Rectal smooth muscle tissue (tissue), 1 donor: ENCODE data around the gene CMSS1.
A peak's percentile ranks its signal among the peaks of the same experiment; 100 is the strongest.
"Not testable (repeated sequence)": the region's sequence is repeated elsewhere in the genome, so short reads cannot be mapped to it uniquely, and the experiment has no call there.

Source experiments
- H3K27ac ChIP-seq: one replicate; pipeline ENCODE4 v1.7.0; 2013; ENCODE audit warnings: low read depth, low read length, inconsistent platforms
- H3K27me3 ChIP-seq: one replicate; pipeline ENCODE4 v1.7.0; 2013; ENCODE audit warnings: low read length; ENCODE audit not compliant: control insufficient read depth, insufficient read depth
- H3K36me3 ChIP-seq: one replicate; pipeline ENCODE4 v1.7.0; 2013; ENCODE audit warnings: low read length; ENCODE audit not compliant: control insufficient read depth, insufficient read depth
- H3K4me1 ChIP-seq: one replicate; pipeline ENCODE4 v1.7.0; 2013; ENCODE audit warnings: low read length; ENCODE audit not compliant: control insufficient read depth, insufficient read depth
- H3K4me3 ChIP-seq: one replicate; pipeline ENCODE4 v1.7.0; 2013; ENCODE audit warnings: low read length
- H3K9ac ChIP-seq: one replicate; pipeline ENCODE4 v1.7.0; 2013; ENCODE audit warnings: low read length

CMSS1 gene

DNA sequence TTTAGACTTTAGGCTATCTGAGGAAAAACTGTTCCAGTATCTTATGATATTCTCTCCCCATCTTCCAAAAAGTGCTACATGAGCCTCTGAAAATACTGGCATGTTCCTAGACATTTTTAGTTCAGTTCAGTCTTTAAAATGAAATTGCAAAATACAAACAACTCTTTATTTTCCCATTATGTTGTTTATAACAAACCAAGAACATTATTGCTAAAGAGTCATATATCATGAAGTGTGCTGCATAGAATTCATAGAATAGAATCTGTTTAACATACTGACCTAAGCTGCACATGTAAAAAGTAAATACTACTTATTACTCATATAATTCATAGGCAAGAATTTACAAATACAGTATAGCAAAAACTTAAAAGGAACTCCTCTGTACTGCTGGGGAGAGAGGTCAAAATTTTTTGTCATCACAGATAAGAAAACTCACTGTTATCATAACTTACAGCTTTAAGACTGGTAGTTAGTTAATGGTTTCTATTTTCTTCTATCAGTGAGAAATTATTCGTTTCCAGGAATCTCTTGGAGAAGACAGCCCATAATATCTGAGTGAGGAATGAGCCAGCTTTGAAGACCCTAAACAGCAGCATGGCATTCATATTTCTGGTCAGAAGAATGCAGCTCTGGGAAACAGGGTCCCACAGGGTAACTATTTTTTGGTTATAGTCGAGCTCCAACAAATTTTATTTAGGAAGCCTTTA, 264.5 kb downstream of the CMSS1 start:
- H3K36me3 ChIP-seq: no peaks in the 10 kb centered on the region
- H3K27me3 ChIP-seq: no peaks in the 10 kb centered on the region
- H3K4me3 ChIP-seq: no peak overlapping the region
- peaks cover 16% of the 10 kb centered on the region for H3K4me1 ChIP-seq
- no peak overlapping the region for H3K27ac ChIP-seq
- H3K9ac ChIP-seq: no peak overlapping the region

DNA sequence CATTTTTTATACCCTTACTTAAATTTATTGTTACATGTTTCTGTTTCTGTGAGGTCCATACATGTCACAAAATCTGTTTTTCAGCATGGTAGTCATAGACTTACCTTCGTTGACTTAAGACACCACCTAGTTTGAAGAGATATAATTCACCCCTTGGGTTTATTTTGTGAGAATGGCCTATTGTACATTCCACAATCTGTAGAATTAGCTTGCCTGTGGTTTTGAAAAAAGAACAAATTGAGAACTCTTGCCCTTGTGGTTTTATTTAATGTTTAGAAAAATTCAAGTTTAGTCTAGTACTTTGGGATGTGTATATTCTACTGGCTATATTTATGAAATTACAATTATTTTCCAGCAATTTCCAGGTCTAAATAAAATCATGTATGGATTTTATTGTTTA, 265.1 kb downstream of the CMSS1 start:
- Histone ChIP-seq H3K27ac (no peak overlapping the region), H3K36me3 (no peaks in the 10 kb centered on the region), H3K4me3 (no peak overlapping the region), H3K9ac (no peak overlapping the region), H3K27me3 (no peaks in the 10 kb centered on the region), H3K4me1 (peaks cover 12% of the 10 kb centered on the region)

DNA sequence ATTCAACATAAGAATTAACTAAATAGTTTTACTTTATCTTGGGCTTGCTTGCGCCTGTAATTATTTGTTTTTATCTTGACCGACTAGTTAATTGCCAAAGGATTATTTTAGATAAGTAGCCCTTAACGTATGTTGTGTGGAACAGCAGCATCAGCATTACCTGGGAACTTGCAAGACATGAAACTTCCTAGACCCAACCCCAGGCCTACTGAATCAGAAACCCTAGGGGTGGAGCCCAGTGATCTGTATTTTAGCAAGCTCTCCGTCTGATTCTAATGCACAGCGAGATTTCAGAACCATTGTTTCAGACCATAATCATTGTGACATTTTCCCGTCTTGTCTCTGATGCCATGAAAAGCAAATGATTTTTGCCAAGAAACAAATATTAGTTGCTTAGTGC, 265.5 kb downstream of the CMSS1 start:
- no peaks in the 10 kb centered on the region for H3K27me3 ChIP-seq
- H3K4me1 ChIP-seq: peaks cover 11% of the 10 kb centered on the region
- H3K9ac ChIP-seq: no peak overlapping the region
- no peaks in the 10 kb centered on the region for H3K36me3 ChIP-seq
- no peak overlapping the region for H3K27ac ChIP-seq
- no peak overlapping the region for H3K4me3 ChIP-seq

DNA sequence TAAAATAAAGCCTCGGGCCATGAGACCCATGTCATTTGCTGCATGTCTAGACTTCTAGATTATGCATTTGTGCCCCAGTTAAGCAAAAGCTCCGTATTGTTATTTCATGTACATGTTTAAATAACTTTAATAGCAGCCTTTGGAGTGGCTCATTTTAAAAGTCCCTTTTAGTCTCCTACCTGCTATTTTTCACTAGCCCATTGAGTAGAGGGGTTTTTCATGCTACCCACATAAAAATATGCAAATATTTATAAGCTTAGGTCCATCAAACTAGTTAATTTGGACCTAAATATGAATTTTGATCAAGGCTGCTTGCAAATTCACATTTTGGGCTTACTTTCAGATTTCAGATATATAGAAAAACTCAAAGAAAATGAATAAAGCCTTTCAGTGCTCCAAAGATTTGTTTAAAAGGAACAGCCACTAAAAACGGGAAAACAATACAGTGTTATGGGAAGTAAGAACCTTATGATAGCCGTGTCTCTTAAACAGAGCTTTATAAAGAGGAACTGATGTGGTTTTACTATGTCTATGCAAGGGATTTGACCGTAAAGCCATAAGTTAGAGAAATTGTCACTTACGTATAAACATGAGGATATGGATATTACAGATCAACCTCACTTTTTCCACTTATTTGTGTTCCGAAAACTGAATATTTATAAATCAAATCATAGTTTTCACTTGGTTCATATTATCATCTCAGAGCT, 266.6 kb downstream of the CMSS1 start:
- H3K9ac ChIP-seq: no peak overlapping the region
- H3K36me3 ChIP-seq: no peaks in the 10 kb centered on the region
- peaks cover 11% of the 10 kb centered on the region for H3K4me1 ChIP-seq
- no peak overlapping the region for H3K4me3 ChIP-seq
- H3K27ac ChIP-seq: no peak overlapping the region
- H3K27me3 ChIP-seq: no peaks in the 10 kb centered on the region

DNA sequence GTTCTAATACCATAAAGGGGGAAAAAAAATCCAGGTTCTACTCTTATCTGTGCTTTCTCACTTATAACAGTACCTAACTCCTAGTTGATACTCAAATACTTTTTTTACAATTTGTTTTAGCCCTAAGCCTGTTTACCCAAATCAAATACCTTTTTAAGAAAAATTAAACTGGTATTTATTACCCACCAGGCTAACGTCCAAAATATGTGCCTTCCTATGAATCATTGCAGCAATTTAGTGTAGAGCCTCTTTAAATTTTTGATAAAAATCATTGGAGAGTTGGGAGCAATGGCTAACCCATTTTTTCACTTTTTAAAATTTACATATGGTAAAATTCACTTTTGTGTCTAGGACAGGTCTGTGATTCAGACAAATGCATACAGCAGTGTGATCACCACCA, 268.7 kb downstream of the CMSS1 start:
- Histone ChIP-seq H3K27ac (no peak overlapping the region), H3K4me3 (no peak overlapping the region), H3K9ac (no peak overlapping the region), H3K4me1 (peaks cover 3% of the 10 kb centered on the region), H3K27me3 (no peaks in the 10 kb centered on the region), H3K36me3 (no peaks in the 10 kb centered on the region)

DNA sequence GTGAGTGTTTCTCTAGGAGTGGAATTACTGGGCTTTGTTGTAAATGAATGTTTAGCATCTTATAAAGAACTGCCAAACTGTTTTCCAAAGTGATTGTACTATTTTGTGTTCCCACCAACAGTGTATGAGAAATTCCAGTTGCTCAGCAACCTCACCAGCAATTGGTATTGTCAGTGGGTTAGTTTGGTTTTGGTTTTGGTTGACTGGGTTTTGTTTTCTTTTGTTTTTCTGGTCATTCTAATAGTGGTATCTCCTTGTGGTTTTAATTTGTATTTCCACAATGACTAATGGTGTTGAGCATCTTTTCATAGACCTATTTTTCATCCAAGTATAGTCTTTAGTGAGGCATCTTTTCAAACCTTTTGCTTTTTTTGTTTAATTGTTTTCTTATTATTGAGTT, 269.5 kb downstream of the CMSS1 start:
- no peak overlapping the region for H3K4me3 ChIP-seq
- H3K27me3 ChIP-seq: no peaks in the 10 kb centered on the region
- peak overlapping the region; percentile 16 for H3K27ac ChIP-seq
- H3K4me1 ChIP-seq: peaks cover 3% of the 10 kb centered on the region
- H3K9ac ChIP-seq: no peak overlapping the region
- H3K36me3 ChIP-seq: no peaks in the 10 kb centered on the region

DNA sequence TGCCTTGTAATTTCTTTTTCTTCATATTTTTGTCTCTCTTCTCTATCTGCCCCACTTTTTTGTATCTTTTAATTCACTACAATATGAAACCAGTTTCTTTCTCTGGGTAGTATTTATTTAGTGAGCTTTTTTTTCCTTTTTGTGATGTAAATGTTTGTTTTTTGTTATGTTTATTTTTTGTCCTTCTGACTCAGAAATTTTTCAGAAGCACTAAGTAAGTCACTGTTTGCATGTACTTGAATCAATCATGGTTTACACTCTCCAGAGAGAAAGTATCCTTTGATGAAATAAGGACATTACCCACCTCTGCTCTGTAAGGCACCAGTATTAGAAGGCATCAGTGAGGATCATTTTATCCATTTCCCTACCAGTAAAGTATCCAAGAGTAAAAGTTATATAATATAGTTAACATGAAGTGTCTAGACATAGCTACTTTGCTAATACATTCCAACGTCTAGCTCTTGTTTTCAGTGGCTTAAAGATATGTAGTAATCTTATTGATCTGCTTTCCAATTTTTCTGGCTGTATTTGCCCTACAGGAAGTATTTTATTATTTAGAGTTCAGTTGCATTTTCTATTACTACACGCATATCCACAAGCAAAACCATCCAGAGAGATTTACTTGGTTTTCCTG, 271.2 kb downstream of the CMSS1 start:
- H3K4me1 ChIP-seq: peaks cover 3% of the 10 kb centered on the region
- H3K36me3 ChIP-seq: no peaks in the 10 kb centered on the region
- no peak overlapping the region for H3K27ac ChIP-seq
- H3K27me3 ChIP-seq: no peaks in the 10 kb centered on the region
- H3K9ac ChIP-seq: no peak overlapping the region
- no peak overlapping the region for H3K4me3 ChIP-seq

DNA sequence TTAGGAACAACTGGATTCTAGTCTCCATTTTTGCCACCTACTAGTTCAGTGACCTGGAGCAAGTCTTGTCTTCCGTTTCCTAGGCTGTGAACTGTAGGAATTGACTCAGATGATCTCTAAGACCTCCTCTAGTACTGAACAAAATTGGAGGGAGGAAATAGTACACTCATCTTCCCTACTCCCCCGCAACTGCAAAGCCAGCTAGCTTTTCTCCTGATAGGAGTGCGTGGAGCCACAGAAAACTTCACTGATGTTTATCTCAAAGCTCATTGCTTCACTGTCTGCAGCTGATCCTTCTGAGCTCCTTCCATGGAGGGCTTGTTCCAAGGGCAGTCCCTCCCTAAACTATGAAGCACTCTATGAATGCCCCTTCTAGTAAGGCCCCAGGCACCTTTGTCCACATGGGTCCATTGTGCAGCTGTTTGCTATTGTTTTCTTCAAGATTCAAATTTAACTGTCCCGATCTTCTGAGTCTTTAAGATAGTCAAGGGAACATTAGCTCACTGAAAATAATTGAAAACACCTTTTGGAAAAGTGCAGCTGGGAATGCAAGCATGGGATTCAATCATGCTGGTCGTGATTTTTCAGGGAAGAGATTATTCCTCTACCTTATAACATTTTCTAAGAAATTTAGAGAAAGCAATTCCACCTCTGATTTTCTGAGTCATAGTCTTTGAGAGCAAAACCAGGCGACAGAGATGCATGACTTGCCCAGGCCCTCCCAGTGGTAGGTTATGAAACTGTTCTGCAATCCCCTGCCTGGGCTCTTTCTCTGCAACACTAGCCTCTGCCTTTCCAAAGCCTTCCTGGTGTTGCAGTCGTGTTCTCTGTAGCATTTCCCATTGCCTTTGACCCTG, 272.4 kb downstream of the CMSS1 start:
- H3K4me3 ChIP-seq: no peak overlapping the region
- H3K9ac ChIP-seq: no peak overlapping the region
- H3K4me1 ChIP-seq: peaks cover 3% of the 10 kb centered on the region
- no peaks in the 10 kb centered on the region for H3K27me3 ChIP-seq
- H3K36me3 ChIP-seq: no peaks in the 10 kb centered on the region
- H3K27ac ChIP-seq: no peak overlapping the region

DNA sequence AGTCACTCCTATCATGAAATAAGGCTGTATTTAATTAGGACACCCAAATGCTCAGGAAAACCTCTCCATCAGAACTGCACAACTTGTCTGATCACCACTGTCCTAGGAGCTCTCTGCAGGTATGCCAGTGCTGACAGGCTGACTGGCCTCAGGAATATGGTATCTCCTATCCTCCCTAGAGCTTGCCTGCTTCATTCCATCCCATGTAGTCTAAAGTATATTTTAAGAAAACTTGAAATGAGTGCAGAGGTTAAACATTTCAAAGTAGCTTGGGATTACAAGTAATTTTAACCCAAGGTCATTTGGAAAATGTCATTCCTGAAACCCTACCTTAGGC, 273.0 kb downstream of the CMSS1 start:
- Histone ChIP-seq H3K4me1 (peaks cover 3% of the 10 kb centered on the region), H3K27me3 (no peaks in the 10 kb centered on the region), H3K4me3 (no peak overlapping the region), H3K9ac (no peak overlapping the region), H3K36me3 (no peaks in the 10 kb centered on the region), H3K27ac (no peak overlapping the region)

DNA sequence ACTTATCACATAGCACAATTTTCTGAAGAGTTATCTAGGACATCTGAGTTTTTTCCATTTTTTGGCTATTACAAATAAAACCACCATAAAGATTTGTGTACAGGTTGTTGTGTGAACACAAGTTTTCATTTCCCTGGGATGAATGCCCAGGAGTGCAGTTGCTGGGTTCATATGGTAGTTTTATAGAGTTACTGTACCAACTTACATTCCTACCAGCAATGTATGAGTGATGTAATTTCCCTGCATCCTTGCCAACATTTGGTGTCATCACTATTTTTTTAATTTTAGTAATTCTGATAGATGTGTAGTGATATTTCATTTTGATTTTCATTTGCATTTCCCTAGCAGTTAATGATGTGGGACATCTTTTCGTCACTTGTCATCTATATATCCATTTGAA, 276.2 kb downstream of the CMSS1 start:
- no peaks in the 10 kb centered on the region for H3K36me3 ChIP-seq
- H3K4me3 ChIP-seq: no peak overlapping the region
- H3K27me3 ChIP-seq: no peaks in the 10 kb centered on the region
- no peak overlapping the region for H3K9ac ChIP-seq
- no peak overlapping the region for H3K27ac ChIP-seq
- H3K4me1 ChIP-seq: peaks cover 10% of the 10 kb centered on the region

DNA sequence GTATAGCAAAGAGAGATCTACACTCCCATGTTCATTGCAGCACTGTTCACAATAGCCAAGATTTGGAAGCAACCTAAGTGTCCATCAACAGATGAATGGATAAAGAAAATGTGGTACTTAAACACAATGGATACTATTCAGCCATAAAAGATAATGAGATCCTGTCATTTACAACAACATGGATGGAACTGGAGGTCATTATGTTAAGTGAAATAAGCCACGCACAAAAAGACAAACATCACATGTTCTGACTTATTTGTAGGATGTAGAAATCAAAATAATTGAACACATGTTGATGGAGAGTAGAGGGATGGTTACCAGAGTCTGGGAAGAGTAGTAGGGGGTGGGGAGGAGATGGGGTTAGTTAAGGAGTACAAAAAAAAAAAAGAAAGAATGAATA, 278.6 kb downstream of the CMSS1 start:
- H3K27me3 ChIP-seq, H3K36me3 ChIP-seq, H3K9ac ChIP-seq, H3K4me3 ChIP-seq, H3K27ac ChIP-seq: not testable (repeated sequence)
- peaks cover 12% of the 10 kb centered on the region for H3K4me1 ChIP-seq

DNA sequence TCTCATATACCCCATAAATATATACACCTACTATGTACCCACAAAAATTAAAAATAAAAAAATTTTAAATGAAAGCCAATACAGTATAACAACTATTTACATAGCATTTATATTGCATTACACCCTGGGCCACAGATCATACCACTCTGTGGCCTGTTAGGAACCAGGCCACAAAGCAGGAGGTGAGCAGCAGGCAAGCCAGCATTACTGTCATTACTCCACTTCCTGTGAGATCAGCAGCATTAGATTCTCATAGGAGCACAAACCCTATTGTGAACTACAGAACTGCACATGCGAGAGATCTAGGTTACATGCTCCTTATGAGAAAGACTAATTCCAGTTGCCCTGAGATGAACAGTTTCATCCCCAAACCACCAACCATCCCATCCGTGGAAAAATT, 279.2 kb downstream of the CMSS1 start:
- H3K36me3 ChIP-seq: no peaks in the 10 kb centered on the region
- H3K4me1 ChIP-seq: peaks cover 12% of the 10 kb centered on the region
- no peaks in the 10 kb centered on the region for H3K27me3 ChIP-seq
- H3K27ac ChIP-seq: no peak overlapping the region
- H3K9ac ChIP-seq: no peak overlapping the region
- no peak overlapping the region for H3K4me3 ChIP-seq
